NOMO-1 treated with dmso at 0.1 percent for 144 hours (cell line): ENCODE measurements around the gene ROGDI.

Experiments
- DNase-seq: peaks from one replicate; lab custom pipeline; 2025; ENCODE audit not compliant: unreplicated experiment; lab: John Stamatoyannopoulos, UW

The ROGDI gene

DNA sequence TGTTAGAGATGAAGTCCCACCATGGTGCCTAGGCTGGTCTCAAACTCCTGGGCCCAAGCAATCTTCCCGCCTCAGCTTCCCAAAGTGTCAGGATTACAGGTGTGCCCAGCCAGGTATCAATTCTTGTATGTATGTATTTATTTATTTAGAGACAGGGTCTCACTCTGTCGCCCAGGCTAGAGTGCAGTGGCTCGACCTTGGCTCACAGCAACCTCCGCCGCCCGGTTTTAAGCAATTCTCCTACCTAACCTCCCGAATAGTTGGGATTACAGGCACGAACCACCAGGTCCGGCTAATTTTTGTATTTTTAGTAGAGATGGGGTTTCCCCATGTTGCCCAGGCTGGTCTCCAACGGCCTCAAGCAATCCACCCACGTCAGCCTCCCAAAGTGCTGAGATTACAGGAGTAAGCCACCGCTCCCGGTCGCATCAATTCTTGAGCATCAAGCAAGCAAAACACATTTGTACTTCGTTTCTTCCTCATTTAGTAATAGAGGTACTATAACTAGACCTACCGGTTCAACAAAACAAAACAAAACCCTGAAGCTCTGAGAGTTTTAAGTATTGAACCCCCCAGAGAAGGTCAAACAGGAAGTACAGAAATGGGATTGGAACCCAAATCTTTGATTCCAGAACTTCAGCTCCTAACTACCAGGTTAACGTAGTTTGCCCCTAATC, 34.4 kb downstream of the ROGDI start:
- DNase-seq = peak; percentile 41

- DNase-seq = peak; percentile 85
Observed at GRCh38 chr16:4766875-4767628, 35.4 kb downstream of the ROGDI start, which contains the start of gene ZNF500. Gene ZNF500, minus strand, starts transcription at chr16:4767162. Its CDS starts 1,184 bp downstream, at chr16:4765978.

DNA sequence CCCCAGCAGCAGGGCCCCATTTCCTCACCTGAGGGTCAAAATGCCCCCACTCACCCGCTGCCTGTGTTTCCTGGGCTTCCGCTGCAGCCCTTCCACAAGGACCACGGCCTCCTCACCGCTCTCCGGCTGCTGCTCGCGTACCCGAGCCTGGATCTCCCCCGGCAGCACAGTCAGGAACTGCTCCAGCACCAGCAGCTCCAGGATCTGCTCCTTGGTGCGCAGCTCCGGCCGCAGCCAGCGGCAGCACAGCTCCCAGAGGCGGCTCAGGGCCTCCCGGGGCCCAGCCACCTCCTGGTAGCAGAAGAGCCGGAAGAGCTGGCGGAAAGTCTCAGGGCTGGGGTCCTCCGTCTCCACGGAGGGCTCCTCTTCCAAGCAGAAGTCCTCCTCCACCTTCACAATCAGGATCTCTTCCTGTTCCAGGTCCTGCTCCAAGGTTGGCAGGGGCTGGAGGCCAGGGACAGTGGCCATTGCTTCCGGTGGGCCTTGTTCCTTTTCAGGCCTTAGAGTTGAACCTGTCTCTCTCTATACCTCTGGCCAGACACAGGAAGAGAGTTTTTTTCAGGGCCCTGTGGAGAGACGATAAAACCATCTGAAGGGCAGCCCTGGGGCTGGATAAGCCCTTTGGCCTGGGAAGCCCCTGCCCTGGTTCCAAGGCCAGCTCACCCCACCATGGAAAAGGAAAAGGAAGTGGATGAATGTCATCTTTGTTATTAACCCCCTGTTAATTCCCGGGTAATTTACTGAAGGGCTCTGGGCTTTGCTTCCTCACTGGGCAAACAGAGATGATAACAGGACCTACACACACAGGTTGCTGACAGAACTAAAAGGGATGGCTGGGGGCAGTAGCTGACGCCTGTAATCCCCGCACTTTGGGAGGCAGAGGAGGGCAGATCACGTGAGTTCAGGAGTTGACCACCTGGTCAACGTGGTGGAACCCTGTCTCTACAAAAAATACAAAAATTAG, 36.6 kb downstream of the ROGDI start:
- DNase-seq = no peak

DNA sequence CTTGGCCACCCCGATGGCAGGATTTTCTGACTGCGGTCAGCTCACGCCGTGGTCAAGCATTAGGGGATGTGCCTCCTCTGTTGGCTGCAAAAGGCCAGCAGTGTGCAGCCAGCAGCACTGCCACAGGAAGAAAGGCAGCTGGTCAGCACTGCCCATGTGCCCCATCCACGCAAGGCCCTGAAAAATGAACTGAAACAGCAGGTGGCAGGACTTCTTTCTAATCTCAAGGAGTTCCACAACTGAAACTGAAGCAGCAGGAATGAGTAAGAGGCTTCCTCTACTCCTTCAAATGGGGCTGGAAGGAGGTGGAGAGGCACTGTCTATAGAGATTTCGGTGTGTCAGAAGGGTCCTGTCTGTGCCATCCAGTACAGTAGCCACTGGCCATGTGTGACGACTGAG, 38.6 kb downstream of the ROGDI start:
- no peak for DNase-seq

DNA sequence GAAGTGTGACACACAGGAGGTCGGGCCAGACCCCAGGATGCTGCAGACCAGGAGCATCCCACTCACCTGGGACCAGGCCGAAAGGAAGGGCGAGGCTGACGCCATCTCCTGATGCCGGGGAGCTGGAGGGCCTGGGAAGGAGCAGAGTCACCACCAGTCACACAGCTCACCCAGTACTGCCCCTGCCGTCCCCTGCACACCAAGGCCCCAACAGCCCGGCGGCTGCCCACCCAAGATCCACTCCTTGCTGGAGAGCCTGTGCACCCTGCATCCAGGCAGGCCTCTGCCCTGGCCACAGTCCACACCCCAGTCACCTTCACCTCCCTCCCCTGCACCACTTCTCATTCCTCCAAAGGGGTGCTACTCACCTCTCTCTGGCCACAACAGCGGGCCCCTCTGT, 40.2 kb downstream of the ROGDI start:
- DNase-seq = no peak

DNA sequence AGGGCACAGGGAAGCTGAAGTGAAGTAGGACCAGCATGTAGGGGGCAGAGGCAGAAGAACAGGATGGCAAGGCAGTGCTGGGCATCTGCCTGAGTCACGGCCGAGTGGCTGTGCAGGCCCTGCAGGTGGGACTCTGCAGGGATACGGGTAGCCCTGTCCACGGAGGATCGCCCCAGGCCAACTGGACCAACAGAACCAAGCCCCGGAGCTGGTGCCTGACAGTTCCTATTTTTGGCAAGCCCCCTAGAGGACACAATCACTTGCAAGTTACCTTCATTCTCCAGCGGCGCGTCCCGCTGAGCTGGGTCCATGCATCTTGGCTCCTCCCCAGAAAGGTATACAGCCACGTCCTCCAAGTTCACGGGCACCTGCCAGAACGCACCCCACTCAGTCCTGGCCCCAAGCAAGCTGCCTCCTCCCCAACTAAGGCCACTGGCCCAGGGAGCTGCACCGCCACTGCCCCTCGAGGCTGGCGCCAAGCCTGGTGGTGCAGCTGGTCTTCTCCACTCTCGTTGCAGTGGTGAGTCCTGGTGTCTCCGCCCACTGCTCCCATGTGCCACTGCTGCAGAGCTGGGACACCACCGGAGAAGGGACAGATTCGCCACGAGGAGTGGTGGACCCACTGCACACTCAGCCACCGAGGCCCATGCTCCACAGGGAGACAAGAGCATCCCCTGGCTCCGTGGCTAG, 42.1 kb downstream of the ROGDI start:
- no peak for DNase-seq

- DNase-seq = no peak
Observed at GRCh38 chr16:4755687-4756086, 46.7 kb downstream of the ROGDI start.

- no peak for DNase-seq
Observed at GRCh38 chr16:4754865-4755264, 47.6 kb downstream of the ROGDI start.

DNA sequence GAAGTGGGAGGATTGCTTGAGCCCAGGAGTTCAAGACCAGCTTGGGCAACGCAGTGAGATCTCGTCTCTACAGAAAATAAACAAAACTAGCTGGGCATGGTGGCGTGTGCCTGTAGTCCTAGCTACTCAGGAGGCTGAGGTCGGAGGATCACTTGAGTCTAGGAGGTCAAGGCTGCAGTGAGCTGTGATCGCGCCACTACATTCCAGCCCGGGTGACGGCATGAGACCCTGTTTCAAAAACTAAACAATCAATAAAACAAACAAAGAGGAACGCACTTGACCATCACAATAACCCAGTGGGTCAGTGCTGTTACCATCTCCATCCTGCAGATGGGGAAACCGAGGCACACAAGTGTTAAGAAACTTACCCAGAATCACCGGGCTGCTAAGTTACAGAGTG, 49.2 kb downstream of the ROGDI start:
- no peak for DNase-seq

DNA sequence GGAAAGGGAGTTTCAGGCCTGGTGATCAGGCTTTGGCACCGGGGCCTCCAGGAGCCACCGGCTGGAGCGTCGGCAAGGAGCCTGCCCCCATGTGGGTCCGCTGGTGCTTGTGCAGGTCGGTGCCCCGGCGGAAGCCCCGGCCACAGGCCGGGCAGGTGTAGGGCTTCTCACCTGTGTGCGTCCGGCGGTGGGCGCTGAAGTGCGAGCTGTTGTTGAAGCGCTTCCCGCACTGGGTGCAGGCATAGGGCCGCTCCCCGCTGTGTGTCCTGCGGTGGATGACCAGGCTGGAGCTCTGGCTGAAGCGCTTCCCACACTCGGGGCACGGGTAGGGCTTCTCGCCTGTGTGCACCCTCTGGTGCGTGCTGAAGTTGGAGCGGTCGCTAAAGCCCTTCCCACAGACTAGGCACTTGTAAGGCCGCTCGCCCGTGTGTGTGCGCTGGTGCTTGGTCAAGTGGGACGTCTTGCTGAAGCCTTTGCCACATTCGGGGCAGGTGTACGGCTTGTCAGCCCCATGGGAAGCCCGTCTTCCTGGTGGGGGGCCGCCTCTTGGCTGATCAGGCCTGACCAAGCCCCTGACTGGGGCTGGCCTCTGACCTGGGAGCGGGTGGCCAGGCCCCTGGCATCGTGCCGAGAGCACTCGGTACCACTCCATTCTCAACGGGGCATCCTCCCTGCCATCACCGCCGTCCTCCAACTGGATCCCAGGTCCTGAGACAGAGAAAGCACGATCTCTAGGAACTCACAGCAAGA, 49.9 kb downstream of the ROGDI start:
- no peak for DNase-seq

- DNase-seq = no peak
Observed at GRCh38 chr16:4750896-4751295, 51.5 kb downstream of the ROGDI start.

GRCh38 chr16:4749700-4750257, 52.7 kb downstream of the ROGDI start:
- no peak for DNase-seq

- no peak for DNase-seq
Observed at GRCh38 chr16:4748682-4749411, 53.6 kb downstream of the ROGDI start.

- DNase-seq = no peak
Observed at GRCh38 chr16:4747906-4748681, 54.3 kb downstream of the ROGDI start.

DNA sequence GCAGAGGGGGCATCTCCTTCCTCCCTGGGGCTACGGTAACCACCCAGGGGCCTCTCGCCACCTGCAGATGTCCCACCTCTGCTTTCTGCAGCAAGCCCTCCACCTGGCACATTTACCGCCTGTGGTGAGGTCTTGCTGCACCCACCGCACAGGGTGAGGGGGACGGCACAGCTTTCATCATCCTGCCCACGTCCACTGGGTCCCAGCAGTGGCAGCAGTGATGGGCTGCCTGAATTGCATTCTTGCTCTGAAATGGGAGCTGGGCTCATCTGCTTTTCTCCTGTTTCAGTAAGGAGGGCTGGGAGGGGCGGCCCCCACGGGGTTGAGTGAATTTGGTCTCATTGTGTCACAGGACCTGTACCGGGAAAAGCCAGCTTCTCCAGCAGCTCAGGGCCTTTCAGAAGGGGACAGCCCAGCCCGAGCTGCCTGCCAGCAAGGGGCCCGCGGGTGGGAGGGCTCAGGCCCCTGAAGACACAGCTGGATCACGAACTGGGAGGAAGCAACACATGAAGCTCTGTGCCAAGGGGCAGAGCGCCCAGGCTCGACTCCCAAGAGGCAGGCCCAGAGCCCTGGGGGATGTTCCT, 55.4 kb downstream of the ROGDI start:
- no peak for DNase-seq
